GM23338 (cell line): ENCODE measurements around the gene SYT6. TPM values are rescaled to one million over a fixed set of nuclear protein-coding genes. Genes with fewer than 3 reads are reported as not detected.

Experiments
- ATAC-seq: fragments of 200-7000 bp; cut with Tn5 transposase; 3 replicates; pipeline ENCODE4 v1.9.1; 2020
- DNase-seq: peaks from one replicate; pipeline ENCODE4 v3.0.0-alpha.2; 2015; ENCODE audit warnings: low spot score
- H2AFZ ChIP-seq: fragments of 200-600 bp; sonication (generic); 2 replicates; pipeline ENCODE4 v1.8.0; 2016; ENCODE audit warnings: antibody characterized with exemption, mild to moderate bottlenecking, moderate library complexity
- H3F3A ChIP-seq: fragments of 200-600 bp; sonication (generic); replicated peaks from 2 replicates; pipeline ENCODE4 v1.8.0; 2017; ENCODE audit warnings: antibody characterized with exemption, mixed run types, low read depth
- H3K27ac ChIP-seq: fragments of 200-600 bp; sonication (generic); 2 replicates; pipeline ENCODE4 v1.6.1; 2016; ENCODE audit warnings: low read depth
- H3K27me3 ChIP-seq: fragments of 200-600 bp; sonication (generic); 2 replicates; pipeline ENCODE4 v1.8.0; 2016; ENCODE audit warnings: mild to moderate bottlenecking, mixed run types, moderate library complexity; ENCODE audit not compliant: insufficient read depth
- H3K36me3 ChIP-seq: fragments of 200-600 bp; sonication (generic); 2 replicates; pipeline ENCODE4 v1.8.0; 2016; ENCODE audit warnings: mild to moderate bottlenecking; ENCODE audit not compliant: insufficient read depth
- H3K4me1 ChIP-seq: fragments of 200-600 bp; sonication (generic); 2 replicates; pipeline ENCODE4 v1.8.0; 2016; ENCODE audit warnings: mild to moderate bottlenecking, moderate library complexity; ENCODE audit not compliant: insufficient read depth
- H3K4me2 ChIP-seq: fragments of 200-600 bp; sonication (generic); 2 replicates; pipeline ENCODE4 v1.7.1; 2017; ENCODE audit warnings: mixed run types
- H3K4me3 ChIP-seq: fragments of 200-600 bp; sonication (generic); 2 replicates; pipeline ENCODE4 v1.6.1; 2016; ENCODE audit warnings: mixed run types
- H3K79me2 ChIP-seq: fragments of 200-600 bp; sonication (generic); replicated peaks from 2 replicates; pipeline ENCODE4 v1.8.0; 2017; ENCODE audit warnings: mild to moderate bottlenecking; ENCODE audit not compliant: insufficient read depth
- H3K9me2 ChIP-seq: fragments of 200-600 bp; sonication (generic); 2 replicates; pipeline ENCODE4 v1.8.0; 2017; ENCODE audit not compliant: insufficient read depth
- H4K20me1 ChIP-seq: fragments of 200-600 bp; sonication (generic); replicated peaks from 2 replicates; pipeline ENCODE4 v1.8.0; 2017; ENCODE audit warnings: mild to moderate bottlenecking; ENCODE audit not compliant: insufficient read depth
- H3K27ac Mint-ChIP-seq: 2 replicates; pipeline ENCODE4 v1.8.0; 2020; ENCODE audit warnings: inconsistent platforms, mild to moderate bottlenecking, moderate library complexity, mixed read lengths
- H3K27me3 Mint-ChIP-seq: 3 replicates; pipeline ENCODE4 v1.8.0; 2022; ENCODE audit warnings: low read depth, mild to moderate bottlenecking, moderate library complexity, mixed read lengths, inconsistent platforms; ENCODE audit not compliant: insufficient read depth, poor library complexity
- H3K36me3 Mint-ChIP-seq: 3 replicates; pipeline ENCODE4 v1.8.0; 2021; ENCODE audit warnings: low read depth, mild to moderate bottlenecking, inconsistent platforms, moderate library complexity, mixed read lengths
- H3K4me1 Mint-ChIP-seq: 3 replicates; pipeline ENCODE4 v1.8.0; 2020; ENCODE audit warnings: mild to moderate bottlenecking, inconsistent platforms, mixed read lengths
- H3K4me3 Mint-ChIP-seq: 3 replicates; pipeline ENCODE4 v1.8.0; 2021; ENCODE audit warnings: moderate library complexity, mild to moderate bottlenecking, inconsistent platforms, mixed read lengths
- H3K9me3 Mint-ChIP-seq: 3 replicates; pipeline ENCODE4 v1.8.0; 2020; ENCODE audit warnings: moderate library complexity, mild to moderate bottlenecking, inconsistent platforms, mixed read lengths
- CREB1 ChIP-seq: fragments of 250-450 bp; sonication (Bioruptor Pico); IDR thresholded peaks from 2 replicates; pipeline ENCODE4 v1.5.0; 2020; ENCODE audit warnings: low read depth, mild to moderate bottlenecking, moderate library complexity
- CTCF ChIP-seq, 2 experiments: fragments of 200-600 bp in 1 of 2; sonication (generic) in 1 of 2; conservative IDR thresholded peaks; 2 replicates each; pipeline versions ENCODE4 v1.5.1 to v1.6.1; 2016 to 2017; ENCODE audit warnings: antibody characterized with exemption in 2 of 2, low read depth in 2 of 2, mild to moderate bottlenecking in 2 of 2, moderate library complexity in 1 of 2
- ETS1 ChIP-seq: IDR thresholded peaks from 2 replicates; pipeline ENCODE4 v1.6.1; 2016; ENCODE audit warnings: antibody characterized with exemption
- EZH2 ChIP-seq: fragments of 200-600 bp; sonication (generic); IDR thresholded peaks from one replicate; pipeline ENCODE4 v1.8.0; 2017; ENCODE audit warnings: antibody characterized with exemption, mild to moderate bottlenecking, low read depth; ENCODE audit not compliant: unreplicated experiment
- EZH2phosphoT487 ChIP-seq: fragments of 200-600 bp; sonication (generic); IDR thresholded peaks from one replicate; pipeline ENCODE4 v1.8.1; 2018; ENCODE audit warnings: antibody characterized with exemption; ENCODE audit not compliant: unreplicated experiment
- NANOG ChIP-seq: IDR thresholded peaks from 2 replicates; pipeline ENCODE4 v1.6.1; 2016; ENCODE audit warnings: antibody characterized with exemption, borderline replicate concordance
- POLR2AphosphoS5 ChIP-seq: IDR thresholded peaks from 2 replicates; pipeline ENCODE4 v1.6.1; 2016; ENCODE audit warnings: antibody characterized with exemption, low read depth
- STAT1 ChIP-seq: IDR thresholded peaks from one replicate; pipeline ENCODE4 v1.6.1; 2016; ENCODE audit warnings: antibody characterized with exemption; ENCODE audit not compliant: unreplicated experiment
- ZNF114 ChIP-seq: fragments of 250-450 bp; sonication (Bioruptor Pico); IDR thresholded peaks from 2 replicates; pipeline ENCODE4 v1.5.0; 2020; ENCODE audit warnings: mild to moderate bottlenecking, moderate library complexity
- ZNF331 ChIP-seq: fragments of 250-450 bp; sonication (Bioruptor Pico); IDR thresholded peaks from 2 replicates; pipeline ENCODE4 v1.5.0; 2020; ENCODE audit warnings: low read depth, mild to moderate bottlenecking, moderate library complexity
- ZNF462 ChIP-seq: fragments of 250-450 bp; sonication (Bioruptor Pico); IDR thresholded peaks from 2 replicates; pipeline ENCODE4 v1.5.0; 2020; ENCODE audit warnings: mild to moderate bottlenecking, moderate library complexity
- polyA plus RNA-seq: library from polyadenylated mRNA; unstranded; fragments of >200 nt; fragmentation: Nextera tagmentation; extraction: Ambion mirVana; gene quantifications from 2 replicates; pipeline ENCODE4 v1.2.1, GENCODE V29; 2016
- total RNA-seq: library from RNA; depleted of rRNA; stranded (reverse); fragments of >200 nt; shearing (Covaris generic); gene quantifications from 2 replicates; pipeline ENCODE4 v1.2.3, GENCODE V29; 2014

SYT6 gene
- total and polyA plus RNA-seq, 2 experiments from 2014 or later: 31.2 to 42.6 TPM

GRCh38 chr1:114113411-114114184, 40.1 kb downstream of the SYT6 start:
- Mint-ChIP-seq H3K27ac (peak overlapping the region; percentile 25), H3K36me3 (peaks cover 65% of the 10 kb centered on the region), H3K4me1 (peaks cover 43% of the 10 kb centered on the region), H3K27me3 (peaks cover 40% of the 10 kb centered on the region), H3K4me3 (no peak overlapping the region; the same call in 2 of the 3 replicates), H3K9me3 (no peaks in the 10 kb centered on the region; the same call in 2 of the 3 replicates)
- ATAC-seq: no peak
- Histone ChIP-seq H3F3A (0 out of 2 replicates have a peak, but pooled peaks cover 9% of the 10 kb centered on the region), H3K4me2 (no peak overlapping the region), H3K4me3 (no peak overlapping the region), H3K4me1 (peaks cover 28% of the 10 kb centered on the region), H3K36me3 (peaks cover 20% of the 10 kb centered on the region), H3K9me2 (peaks cover 21% of the 10 kb centered on the region; the same call in 1 of the 2 replicates), H3K27me3 (no peaks in the 10 kb centered on the region), H4K20me1 (no peaks in the 10 kb centered on the region; the same call in 1 of the 2 replicates), H3K27ac (no peak overlapping the region), H3K79me2 (no peaks in the 10 kb centered on the region), H2AFZ (no peak overlapping the region)
- no peak for DNase-seq
- no peak for TF ChIP-seq STAT1
- TF ChIP-seq POLR2AphosphoS5: no peak
- no peak for TF ChIP-seq NANOG
- TF ChIP-seq EZH2: no peak
- TF ChIP-seq ZNF462 (CRISPR knock-in tag): no peak
- no peak for TF ChIP-seq ZNF331 (CRISPR knock-in tag)
- TF ChIP-seq CTCF (conservative IDR thresholded peaks at IDR 0.05; ENCODE audit: low read depth in 2 of 2): no peak
- TF ChIP-seq ETS1: no peak
- TF ChIP-seq ZNF114 (CRISPR knock-in tag): no peak
- TF ChIP-seq CREB1 (CRISPR knock-in tag): no peak
- no peak for TF ChIP-seq EZH2phosphoT487
